ENCODE measurements around the gene CDADC1.

GRCh38 chr13:49213997-49214916 lies 33.5 kb upstream of the CDADC1 start:
- TF ChIP-seq POLR2AphosphoS5 (IDR thresholded peaks at IDR 0.05; ENCODE audit: low read depth) (no peak), CTCF (IDR thresholded peaks at IDR 0.05; ENCODE audit: insufficient read depth, low read length) (no peak)
